22Rv1 (cell line): ENCODE measurements around the gene PRKCE.

Experiments
- ZFX ChIP-seq: fragments of 450-650 bp; IDR thresholded peaks from 2 replicates; pipeline ENCODE4 v1.6.1; 2017; ENCODE audit warnings: antibody characterized with exemption, borderline replicate concordance
- TF ChIP-seq, protein P1 (sequence below): fragments of 450-650 bp; IDR thresholded peaks from 2 replicates; pipeline ENCODE4 v1.5.1; 2017; ENCODE audit warnings: mild to moderate bottlenecking

DNA sequence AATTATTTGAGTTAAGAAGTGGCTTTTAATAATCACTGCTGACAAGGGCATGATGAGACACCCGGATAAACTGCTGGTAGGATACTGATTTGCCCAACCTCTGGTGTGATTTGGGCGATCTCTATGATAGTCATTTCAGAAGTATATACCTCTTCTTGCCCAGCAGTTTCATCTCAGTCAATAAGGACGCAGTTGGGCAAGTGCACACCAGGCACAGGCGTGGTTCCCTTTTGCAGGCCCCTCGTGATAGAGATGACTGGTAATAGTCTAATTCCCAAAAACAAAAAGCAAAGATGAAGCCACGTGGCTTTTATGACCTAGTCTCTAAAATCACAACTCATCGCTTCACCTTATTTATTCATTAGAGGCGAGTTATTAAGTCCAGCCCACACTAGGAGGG is 246.4 kb downstream of the PRKCE start:
- TF ChIP-seq, protein P1, sequence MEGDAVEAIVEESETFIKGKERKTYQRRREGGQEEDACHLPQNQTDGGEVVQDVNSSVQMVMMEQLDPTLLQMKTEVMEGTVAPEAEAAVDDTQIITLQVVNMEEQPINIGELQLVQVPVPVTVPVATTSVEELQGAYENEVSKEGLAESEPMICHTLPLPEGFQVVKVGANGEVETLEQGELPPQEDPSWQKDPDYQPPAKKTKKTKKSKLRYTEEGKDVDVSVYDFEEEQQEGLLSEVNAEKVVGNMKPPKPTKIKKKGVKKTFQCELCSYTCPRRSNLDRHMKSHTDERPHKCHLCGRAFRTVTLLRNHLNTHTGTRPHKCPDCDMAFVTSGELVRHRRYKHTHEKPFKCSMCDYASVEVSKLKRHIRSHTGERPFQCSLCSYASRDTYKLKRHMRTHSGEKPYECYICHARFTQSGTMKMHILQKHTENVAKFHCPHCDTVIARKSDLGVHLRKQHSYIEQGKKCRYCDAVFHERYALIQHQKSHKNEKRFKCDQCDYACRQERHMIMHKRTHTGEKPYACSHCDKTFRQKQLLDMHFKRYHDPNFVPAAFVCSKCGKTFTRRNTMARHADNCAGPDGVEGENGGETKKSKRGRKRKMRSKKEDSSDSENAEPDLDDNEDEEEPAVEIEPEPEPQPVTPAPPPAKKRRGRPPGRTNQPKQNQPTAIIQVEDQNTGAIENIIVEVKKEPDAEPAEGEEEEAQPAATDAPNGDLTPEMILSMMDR: no peak
- no peak for TF ChIP-seq ZFX
